GM21529 (cell line): Measurements from ENCODE around the gene SNX30.
"Not testable (repeated sequence)": the region's sequence is repeated elsewhere in the genome, so short reads cannot be mapped to it uniquely, and the experiment has no call there.

Experiments
- ATAC-seq: cut with Tn5 transposase; IDR thresholded peaks from one replicate; pipeline ENCODE4 v1.9.1; 2021; ENCODE audit not compliant: unreplicated experiment

SNX30 gene, protein sequence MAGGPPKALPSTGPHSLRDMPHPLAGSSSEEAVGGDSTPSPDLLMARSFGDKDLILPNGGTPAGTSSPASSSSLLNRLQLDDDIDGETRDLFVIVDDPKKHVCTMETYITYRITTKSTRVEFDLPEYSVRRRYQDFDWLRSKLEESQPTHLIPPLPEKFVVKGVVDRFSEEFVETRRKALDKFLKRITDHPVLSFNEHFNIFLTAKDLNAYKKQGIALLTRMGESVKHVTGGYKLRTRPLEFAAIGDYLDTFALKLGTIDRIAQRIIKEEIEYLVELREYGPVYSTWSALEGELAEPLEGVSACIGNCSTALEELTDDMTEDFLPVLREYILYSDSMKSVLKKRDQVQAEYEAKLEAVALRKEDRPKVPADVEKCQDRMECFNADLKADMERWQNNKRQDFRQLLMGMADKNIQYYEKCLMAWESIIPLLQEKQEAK

DNA sequence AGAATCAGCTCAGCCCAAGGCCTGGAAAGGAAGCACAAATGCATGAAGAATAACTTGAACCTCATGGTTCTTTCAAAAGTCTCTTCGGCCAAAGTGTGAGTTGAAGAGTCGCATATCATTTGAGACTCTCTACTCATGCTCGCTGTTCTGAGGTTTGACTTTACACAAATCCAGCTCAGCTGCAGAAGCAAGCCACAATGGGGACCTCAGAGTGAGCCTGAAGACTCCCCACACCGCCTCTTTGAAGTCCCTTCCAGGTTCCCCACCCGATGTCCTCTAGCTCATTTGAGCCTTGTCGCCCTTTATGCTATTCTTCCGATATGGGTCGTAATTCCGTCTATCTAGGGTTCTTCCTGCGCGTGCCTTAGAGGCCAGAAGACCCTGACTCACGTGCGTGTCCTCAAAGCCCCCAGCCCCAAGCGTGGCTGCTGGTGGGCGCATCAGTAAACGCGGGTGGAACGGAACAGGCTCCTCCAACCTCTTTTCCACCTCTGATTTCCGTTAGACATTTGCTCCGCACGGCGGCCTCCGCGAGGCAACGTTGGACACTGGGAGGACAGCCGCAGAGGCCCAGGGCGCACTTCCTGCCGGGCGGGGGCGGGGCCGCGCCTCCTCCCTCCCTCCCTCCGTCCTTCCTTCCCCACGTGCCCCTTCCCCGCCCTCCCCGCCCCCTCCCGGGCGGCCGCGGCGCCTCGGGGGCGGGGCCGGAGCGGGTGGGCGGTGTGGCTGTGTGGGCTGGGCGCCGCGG is at the start of gene SNX30:
Gene SNX30 (plus strand): TSS at position 745 of the 748 bp plus-strand sequence. CDS start 242 bp downstream, outside the sequence.
- ATAC-seq: peak; percentile 72

DNA sequence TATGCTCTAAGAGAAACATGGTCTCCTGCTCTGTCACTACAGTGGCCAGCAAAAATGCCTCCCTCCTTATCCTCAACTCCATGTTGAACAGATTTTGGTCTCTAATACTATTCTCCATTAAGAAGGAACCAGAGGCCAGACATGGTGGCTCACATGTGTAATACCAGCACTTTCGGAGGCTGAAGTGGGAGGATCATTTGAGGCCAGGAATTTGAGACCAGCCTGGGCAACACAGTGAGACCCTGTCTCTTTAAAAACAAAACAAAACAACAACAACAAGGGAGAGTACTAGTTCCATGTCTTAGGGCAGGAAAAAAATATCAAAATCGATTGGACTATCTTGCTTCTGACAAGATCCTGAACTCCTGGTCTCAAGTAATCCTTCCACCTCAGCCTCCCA is 47.3 kb upstream of the SNX30 start:
- no peak for ATAC-seq

DNA sequence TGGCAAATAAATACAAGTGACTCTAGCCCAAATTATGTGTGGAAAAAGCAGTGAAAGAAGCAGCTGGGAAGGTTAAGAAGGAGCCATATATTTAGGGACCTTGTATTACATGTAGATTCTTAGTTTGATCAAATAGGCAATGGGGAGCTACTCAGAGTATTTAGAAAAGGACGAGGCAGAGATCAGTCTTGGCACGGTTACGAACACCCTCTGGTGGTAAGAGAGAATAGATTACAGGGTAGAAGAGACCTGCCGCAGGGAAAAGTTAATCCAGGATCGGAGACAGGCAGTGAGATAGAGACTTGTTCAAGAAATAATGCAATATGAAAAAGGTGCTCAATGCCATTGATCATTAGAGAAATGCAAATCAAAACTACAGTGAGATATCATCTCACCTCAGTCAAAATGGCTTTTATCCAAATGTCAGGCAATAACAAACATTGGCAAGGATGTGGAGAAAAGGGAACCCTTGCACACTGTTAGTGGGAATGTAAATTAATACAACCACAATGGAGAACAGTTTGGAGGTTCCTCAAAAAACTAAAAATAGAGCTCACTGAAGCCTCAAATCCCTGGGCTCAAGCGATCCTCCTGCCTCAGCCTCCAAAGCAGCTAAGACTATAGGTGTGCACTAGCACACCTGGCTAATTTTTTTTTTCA is 44.7 kb upstream of the SNX30 start:
- ATAC-seq: no peak

DNA sequence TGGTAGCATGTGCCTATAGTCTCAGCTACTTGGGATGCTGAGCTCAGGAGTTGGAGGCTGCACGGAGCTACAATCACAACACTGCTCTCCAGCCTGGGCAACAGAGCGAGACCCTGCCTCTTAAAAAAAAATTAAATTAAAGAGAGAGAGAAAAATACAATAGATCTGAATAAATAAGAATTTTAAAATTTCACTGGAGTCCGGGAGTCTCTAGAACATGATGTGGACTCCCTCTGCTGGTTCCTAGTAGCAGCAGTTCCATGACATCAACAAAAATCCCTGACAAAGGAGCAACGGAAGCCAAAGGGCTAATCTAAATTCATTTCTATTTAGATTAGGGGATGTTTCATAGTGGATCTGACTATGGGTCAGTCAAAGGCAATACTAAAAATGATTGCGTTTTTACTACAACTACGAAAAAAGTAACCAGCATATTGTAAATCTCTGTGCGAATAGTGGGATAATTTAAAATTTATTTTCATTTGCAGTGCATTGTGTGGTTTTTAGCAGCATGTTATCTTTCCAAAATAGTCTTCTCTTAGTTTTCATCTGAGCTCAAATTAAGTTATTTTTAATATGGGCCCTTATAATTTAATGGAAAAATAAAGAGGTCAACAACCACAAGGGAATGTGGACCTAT is 39.4 kb upstream of the SNX30 start:
- ATAC-seq: no peak

DNA sequence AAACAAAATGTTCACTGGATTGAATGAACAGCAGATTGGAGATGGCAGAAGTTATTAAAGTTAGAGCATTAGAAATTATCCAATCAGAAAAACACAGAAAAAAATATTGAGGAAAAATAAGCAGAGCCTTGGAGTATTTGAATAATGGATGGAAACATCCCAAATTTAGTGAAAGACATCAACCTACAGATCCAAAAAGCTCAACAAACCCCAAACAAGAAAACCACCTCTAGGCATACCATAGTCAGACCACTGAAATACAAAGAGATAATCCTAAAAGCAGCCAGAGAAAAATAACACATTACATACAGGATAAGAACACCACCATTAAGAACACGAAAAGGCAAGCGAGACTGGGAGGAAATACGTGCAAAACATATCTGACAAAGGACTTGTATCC is 37.9 kb upstream of the SNX30 start:
- no peak for ATAC-seq

DNA sequence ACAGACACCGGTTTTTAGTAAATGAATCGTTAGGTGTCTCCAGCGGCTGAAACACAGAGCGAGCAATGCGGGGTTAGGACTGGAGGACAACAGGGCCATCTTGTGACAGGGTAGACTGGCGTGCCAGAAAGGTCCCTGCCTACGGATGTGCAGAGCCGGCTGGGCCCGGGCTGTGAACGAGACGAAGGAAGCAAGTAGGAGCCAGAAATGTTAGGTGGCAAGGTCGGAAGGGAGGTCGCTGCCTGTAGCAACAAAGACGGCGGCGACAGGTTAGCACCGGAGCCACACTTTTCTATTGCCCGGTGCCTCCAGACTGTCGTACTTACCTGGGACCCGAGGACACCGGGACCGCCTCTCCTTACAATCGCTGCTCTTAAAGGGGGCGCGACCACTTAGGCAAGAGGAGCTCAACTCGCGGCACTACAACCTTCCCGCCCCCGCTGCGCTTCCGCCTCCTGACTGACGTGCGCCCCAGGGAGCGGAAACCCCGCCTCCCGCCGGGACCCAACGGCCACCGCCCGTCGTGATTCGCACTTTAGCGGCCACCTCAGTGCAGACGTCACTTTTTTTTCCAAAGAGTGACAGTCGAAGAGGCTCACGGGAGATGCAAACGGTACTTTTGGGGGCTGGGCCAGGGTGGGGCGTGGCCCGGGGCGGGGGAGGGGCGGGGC is 32.8 kb upstream of the SNX30 start, which contains the start of gene INIP:
Gene INIP (minus strand): TSS at position 457 of the 671 bp plus-strand sequence. CDS start 1,632 bp downstream, outside the sequence.
- peak; percentile 94 for ATAC-seq

DNA sequence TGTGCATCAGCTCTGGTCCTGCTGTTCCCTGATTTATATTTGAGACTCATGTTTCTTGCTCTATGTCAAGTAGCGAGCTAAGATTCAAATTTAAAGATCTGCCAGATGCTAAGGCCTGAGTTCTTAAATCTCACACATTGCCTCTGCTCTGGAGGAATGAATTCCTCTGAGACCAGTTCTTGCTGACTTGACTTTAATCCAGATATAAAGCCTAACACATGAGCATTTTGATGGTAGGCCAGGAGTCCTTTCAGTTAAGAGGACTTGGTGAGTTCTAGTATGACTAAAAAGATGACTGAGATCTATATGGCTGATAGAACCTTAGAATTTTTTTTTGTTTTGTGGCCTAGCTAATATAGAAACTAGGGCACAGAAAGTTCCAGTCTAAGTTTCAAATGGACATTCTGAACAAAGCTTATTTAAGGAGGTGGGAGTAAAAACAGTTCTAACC is 31.3 kb upstream of the SNX30 start:
- ATAC-seq: peak; percentile 27

DNA sequence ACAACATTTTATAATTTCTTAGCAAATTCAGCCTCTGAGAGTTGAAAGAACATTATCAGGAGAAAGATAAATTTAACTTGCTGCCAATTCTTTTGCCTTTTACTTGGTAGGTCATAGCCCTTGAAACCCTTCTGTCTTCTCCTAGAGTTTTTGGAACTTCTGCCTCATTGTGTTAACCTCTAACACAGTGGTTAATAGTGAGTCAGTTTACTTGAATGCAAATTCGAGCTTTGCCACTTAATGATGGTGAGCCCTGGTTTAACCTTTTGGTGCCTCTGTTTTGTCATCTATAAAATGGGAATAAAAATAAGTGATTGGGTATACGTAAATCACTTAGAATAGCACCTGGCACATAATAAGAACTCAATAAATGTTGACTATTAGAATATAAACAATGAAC is 30.9 kb upstream of the SNX30 start:
- ATAC-seq: no peak

DNA sequence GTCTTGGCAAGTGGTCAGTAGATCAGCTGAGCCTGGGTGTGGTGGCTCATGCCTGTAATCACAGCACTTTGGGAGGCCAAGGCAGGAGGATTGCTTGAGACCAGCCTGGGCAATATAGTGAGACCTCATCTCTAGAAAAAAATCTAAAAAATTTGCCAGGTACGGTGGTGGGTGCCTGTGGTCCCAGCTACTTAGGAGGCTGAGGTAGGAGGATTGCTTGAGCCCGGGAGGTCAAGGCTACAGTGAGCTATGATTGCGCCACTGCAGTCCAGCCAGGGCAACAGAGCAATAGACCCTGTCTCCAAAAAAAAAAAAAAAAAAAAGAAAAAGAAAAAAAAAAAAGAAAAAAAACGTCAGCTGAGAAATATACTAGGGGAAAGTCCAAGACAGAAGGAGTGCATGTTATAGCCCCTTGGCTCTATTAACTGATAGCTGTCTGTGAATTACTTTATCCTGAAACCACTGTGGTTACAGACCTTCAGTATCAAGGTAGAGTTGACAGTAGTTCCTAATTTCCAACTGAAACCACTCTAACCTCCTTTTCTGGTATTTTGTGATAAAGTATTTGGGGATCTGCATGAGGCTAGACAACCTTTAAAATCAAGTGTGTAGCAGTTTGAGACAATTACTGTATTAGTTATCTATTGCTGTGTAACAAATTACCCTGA is 30.3 kb upstream of the SNX30 start:
- ATAC-seq: no peak

DNA sequence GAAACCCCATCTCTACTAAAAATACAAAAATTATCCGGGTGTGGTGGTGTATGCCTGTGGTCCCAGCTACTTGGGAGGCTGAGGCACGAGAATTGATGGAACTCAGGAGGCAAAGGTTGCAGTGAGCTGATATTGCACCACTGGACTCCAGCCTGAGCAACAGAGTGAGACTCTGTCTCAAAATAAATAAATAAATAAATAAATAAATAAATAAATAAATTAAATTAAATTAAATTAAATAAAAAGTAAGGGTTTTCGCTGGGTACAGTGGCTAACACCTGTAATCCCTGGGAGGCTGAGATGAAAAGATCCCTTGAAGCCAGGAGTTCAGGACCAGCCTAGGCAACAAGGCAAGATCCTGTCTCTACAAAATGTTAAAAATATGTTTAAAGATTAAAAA is 27.8 kb upstream of the SNX30 start:
- not testable (repeated sequence) for ATAC-seq

DNA sequence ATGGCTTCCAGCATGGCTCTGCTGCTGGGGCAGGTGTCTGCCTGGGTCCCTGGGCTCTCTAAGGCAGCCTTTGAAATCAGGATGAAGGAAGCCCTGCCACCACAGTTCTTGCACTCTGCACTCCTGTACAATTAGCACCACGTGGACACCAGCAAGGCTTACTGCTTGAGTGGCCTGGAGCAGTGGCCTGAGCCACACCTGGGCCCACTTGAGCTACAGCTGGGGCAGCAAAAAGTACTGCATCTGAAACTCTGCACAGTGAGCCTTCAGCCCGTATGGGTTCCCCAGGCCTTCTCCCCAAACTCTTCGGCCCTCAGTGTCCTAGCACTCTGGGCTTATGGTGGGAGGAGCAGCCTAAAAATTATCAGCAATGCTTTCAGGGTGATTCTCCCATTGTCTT is 24.6 kb upstream of the SNX30 start:
- peak; percentile 65 for ATAC-seq

DNA sequence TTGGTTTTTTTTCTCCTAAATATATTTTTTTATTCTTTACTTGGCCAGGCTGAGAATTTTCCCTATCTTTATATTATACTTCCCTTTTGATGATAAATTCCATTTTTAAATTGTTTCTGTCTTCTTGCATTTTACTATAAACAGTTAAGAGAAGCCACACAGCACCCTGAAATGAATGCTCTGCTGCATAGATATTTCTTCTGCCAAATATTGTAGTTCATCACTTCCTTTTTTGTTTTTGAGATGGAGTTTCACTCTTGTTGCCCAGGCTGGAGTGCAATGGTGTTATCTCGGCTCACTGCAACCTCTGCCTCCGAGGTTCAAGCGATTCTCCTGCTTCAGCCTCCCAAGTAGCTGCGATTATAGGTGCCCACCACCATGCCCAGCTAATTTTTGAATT is 24.1 kb upstream of the SNX30 start:
- no peak for ATAC-seq

DNA sequence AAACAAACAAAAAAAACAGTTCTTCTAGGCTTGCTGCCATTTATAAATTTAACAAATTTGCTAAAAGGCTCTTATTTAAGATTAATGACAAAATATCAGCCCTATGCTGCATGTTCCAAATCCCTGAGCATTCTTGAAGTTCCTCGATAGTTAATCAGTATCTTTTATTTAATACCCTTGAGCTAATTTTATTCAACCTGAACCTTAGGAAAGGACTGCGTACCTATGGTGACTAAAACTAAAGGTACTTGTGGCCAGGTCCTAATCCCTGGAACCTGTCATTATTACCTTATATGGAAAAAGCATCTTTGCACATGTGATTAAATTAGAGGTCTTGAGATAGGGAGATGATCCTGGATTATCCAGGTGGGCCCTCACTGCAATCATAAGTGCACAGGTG is 22.2 kb upstream of the SNX30 start:
- no peak for ATAC-seq

DNA sequence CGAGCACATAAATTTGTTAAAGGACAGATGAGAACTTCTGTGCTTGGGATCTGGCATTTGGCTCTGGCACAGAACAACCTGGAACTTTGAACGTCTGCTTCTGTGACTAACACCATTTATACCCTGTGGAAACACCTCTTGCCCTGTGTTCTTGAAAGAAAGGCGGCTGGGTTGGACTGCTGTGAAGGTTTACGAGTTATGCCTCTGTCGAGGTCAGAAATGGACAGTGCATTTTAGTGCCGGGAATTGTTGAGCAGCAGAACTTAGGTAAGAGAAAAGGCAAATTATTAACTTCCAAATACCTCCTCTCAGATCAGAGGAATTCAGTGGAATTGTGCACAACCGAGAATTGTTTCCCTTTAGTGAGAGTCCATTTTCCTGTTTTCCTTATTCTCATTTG is 18.6 kb upstream of the SNX30 start:
- no peak for ATAC-seq

DNA sequence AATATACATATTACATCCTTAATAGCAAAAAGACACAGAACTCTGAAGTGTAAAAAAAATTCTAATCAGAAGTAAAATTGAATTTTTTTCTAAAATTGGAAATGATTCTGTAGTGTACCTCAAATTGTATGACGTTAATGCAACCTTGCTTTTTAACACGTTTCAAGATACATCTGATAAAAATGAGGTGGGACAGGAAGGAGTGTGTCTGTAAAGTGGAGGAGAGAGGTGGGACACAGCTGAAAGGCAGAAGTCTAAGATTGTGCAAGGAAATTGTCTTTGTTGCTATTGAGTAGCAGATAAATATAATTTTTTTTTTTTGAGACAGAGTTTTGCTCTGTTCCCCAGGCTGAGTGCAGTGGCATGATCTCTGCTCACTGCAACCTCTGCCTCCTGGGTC is 15.7 kb upstream of the SNX30 start:
- ATAC-seq: no peak

DNA sequence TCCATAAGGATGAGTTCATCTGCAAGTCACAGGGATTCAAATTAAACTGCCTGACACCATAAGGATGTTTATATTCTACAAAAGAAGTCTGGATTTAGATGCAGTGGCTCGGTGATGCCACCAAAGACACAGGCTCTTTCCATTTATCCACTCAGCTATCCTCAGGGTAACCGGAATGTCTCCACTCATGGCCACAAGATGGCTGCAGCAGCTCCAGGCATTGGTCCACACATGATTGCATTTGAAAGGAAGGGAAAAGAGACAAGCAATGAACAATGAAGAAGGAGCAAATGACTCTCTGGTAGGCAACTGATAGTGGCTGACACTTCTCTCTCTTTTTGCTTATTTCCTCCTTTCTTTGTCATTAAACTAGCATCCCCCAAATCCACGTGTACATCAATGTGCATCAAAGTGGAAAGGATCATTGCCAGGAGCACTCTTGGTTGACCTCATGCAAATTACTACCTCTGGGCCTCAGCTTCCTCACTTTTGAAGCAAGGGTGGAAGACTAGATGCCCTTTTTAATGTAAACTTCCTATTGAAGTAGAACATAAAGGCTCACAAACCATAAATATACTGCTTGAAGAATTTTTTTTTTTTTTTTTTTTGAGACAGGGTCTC is 7.2 kb upstream of the SNX30 start:
- no peak for ATAC-seq

DNA sequence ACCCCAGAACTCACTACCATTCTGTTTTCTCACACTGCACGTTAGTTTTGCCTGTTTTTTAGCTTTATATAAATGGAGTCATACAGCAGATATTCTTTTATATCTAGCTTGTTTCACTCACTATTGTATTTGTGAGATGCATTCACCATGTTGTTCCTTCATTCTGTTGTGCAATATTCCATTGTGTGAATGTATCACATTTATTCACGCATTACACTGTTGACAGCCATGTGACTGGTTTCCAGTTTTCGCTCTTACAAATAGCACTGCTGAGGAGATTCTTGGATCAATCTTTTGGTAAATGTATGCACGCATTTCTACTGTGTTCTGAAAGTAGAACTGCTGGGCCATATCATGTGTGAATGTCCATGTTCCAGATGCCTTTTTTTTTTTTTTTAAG is 6.4 kb upstream of the SNX30 start:
- no peak for ATAC-seq

DNA sequence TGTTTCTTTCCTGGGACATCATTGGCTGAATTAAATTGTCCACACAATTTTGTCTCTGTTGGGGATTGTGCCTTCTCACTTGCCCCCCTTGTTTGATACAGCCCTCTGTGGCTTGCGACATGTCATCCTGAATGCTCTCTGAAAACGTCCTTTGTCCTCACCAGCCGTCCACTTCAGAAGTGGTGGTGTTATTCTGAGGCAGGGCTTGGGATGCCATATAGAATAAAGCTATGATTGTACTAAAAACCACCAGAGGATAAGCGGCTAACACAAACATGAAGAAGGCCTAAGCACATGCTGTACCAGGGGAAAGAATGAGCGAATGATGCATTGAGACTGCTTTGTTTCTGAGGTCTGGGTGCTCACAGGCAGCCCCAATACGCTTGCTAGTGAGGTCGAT is 3.5 kb upstream of the SNX30 start:
- no peak for ATAC-seq

DNA sequence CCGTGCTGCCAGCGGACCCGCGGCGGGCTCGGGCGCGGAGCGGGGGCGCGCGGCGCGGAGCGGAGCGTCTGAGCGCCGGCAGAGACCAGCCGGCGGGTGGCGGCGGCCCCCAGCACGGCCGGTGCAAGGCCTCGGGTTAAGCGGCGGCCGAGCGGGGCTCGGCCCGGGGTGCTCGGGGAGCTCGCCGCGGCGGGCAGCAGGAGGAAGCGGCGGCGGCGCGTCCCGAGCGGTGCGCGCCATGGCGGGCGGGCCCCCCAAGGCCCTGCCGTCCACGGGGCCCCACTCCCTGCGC is 150 bp downstream of the SNX30 start:
- ATAC-seq: no peak
